ENCODE results near the gene BBIP1. TPM values are rescaled to one million over a fixed set of nuclear protein-coding genes. Genes with fewer than 3 reads are reported as not detected.

BBIP1 gene
- total RNA-seq, 1 experiment from 2014 or later: 19.0 TPM

DNA sequence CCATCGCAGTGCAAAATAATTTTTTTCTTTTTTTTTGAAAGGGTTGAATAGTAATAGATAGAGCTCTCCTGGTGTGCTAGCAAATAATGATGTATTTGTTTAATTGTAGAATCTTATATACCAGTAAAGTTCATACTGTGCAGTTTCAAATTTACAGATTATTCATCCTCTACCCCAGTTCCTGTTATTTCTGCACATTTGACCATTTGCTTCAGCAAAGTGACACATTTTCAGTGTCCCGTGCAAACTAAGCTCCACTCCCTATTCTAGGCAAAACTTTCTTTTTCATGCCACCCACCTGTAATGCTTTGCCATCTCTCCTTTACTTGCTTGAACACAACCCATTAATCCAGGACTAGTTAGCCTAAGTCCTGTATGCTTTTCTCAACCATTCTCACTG, 43.5 kb upstream of the BBIP1 start:
- Mint-ChIP-seq H3K36me3 (no peaks in the 10 kb centered on the region), H3K4me3 (no peak overlapping the region), H3K27me3 (ENCODE audit: low read depth) (no peaks in the 10 kb centered on the region), H3K27ac (no peak overlapping the region), H3K4me1 (peaks cover 4% of the 10 kb centered on the region; the same call in 1 of the 2 replicates), H3K9me3 (no peaks in the 10 kb centered on the region)
- ChIA-PET CTCF (no interaction called here), POLR2A (no interaction called here)
- DNase-seq (ENCODE audit: low spot score) (no peak), ATAC-seq (no peak)
- TF ChIP-seq, protein P1, sequence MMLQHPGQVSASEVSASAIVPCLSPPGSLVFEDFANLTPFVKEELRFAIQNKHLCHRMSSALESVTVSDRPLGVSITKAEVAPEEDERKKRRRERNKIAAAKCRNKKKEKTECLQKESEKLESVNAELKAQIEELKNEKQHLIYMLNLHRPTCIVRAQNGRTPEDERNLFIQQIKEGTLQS (CRISPR knock-in tag; conservative IDR thresholded peaks at IDR 0.05): no peak
- TF ChIP-seq RELA (CRISPR knock-in tag; IDR thresholded peaks at IDR 0.05; ENCODE audit: borderline replicate concordance) (no peak), CREM (CRISPR knock-in tag; IDR thresholded peaks at IDR 0.05) (no peak), NR2C2 (CRISPR knock-in tag; IDR thresholded peaks at IDR 0.05) (no peak), NFE2L1 (CRISPR knock-in tag; IDR thresholded peaks at IDR 0.05) (no peak), SOX15 (CRISPR knock-in tag; IDR thresholded peaks at IDR 0.05) (no peak), NR1H2 (CRISPR knock-in tag; IDR thresholded peaks at IDR 0.05) (no peak)
- TF ChIP-seq, protein P2, sequence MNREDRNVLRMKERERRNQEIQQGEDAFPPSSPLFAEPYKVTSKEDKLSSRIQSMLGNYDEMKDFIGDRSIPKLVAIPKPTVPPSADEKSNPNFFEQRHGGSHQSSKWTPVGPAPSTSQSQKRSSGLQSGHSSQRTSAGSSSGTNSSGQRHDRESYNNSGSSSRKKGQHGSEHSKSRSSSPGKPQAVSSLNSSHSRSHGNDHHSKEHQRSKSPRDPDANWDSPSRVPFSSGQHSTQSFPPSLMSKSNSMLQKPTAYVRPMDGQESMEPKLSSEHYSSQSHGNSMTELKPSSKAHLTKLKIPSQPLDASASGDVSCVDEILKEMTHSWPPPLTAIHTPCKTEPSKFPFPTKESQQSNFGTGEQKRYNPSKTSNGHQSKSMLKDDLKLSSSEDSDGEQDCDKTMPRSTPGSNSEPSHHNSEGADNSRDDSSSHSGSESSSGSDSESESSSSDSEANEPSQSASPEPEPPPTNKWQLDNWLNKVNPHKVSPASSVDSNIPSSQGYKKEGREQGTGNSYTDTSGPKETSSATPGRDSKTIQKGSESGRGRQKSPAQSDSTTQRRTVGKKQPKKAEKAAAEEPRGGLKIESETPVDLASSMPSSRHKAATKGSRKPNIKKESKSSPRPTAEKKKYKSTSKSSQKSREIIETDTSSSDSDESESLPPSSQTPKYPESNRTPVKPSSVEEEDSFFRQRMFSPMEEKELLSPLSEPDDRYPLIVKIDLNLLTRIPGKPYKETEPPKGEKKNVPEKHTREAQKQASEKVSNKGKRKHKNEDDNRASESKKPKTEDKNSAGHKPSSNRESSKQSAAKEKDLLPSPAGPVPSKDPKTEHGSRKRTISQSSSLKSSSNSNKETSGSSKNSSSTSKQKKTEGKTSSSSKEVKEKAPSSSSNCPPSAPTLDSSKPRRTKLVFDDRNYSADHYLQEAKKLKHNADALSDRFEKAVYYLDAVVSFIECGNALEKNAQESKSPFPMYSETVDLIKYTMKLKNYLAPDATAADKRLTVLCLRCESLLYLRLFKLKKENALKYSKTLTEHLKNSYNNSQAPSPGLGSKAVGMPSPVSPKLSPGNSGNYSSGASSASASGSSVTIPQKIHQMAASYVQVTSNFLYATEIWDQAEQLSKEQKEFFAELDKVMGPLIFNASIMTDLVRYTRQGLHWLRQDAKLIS (CRISPR knock-in tag; IDR thresholded peaks at IDR 0.05; ENCODE audit: borderline replicate concordance): no peak
- TF ChIP-seq, protein P3, sequence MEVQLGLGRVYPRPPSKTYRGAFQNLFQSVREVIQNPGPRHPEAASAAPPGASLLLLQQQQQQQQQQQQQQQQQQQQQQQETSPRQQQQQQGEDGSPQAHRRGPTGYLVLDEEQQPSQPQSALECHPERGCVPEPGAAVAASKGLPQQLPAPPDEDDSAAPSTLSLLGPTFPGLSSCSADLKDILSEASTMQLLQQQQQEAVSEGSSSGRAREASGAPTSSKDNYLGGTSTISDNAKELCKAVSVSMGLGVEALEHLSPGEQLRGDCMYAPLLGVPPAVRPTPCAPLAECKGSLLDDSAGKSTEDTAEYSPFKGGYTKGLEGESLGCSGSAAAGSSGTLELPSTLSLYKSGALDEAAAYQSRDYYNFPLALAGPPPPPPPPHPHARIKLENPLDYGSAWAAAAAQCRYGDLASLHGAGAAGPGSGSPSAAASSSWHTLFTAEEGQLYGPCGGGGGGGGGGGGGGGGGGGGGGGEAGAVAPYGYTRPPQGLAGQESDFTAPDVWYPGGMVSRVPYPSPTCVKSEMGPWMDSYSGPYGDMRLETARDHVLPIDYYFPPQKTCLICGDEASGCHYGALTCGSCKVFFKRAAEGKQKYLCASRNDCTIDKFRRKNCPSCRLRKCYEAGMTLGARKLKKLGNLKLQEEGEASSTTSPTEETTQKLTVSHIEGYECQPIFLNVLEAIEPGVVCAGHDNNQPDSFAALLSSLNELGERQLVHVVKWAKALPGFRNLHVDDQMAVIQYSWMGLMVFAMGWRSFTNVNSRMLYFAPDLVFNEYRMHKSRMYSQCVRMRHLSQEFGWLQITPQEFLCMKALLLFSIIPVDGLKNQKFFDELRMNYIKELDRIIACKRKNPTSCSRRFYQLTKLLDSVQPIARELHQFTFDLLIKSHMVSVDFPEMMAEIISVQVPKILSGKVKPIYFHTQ (CRISPR knock-in tag; IDR thresholded peaks at IDR 0.05): no peak
- TF ChIP-seq, protein P4, sequence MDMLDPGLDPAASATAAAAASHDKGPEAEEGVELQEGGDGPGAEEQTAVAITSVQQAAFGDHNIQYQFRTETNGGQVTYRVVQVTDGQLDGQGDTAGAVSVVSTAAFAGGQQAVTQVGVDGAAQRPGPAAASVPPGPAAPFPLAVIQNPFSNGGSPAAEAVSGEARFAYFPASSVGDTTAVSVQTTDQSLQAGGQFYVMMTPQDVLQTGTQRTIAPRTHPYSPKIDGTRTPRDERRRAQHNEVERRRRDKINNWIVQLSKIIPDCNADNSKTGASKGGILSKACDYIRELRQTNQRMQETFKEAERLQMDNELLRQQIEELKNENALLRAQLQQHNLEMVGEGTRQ (CRISPR knock-in tag; IDR thresholded peaks at IDR 0.05): no peak
- TF ChIP-seq, protein P5, sequence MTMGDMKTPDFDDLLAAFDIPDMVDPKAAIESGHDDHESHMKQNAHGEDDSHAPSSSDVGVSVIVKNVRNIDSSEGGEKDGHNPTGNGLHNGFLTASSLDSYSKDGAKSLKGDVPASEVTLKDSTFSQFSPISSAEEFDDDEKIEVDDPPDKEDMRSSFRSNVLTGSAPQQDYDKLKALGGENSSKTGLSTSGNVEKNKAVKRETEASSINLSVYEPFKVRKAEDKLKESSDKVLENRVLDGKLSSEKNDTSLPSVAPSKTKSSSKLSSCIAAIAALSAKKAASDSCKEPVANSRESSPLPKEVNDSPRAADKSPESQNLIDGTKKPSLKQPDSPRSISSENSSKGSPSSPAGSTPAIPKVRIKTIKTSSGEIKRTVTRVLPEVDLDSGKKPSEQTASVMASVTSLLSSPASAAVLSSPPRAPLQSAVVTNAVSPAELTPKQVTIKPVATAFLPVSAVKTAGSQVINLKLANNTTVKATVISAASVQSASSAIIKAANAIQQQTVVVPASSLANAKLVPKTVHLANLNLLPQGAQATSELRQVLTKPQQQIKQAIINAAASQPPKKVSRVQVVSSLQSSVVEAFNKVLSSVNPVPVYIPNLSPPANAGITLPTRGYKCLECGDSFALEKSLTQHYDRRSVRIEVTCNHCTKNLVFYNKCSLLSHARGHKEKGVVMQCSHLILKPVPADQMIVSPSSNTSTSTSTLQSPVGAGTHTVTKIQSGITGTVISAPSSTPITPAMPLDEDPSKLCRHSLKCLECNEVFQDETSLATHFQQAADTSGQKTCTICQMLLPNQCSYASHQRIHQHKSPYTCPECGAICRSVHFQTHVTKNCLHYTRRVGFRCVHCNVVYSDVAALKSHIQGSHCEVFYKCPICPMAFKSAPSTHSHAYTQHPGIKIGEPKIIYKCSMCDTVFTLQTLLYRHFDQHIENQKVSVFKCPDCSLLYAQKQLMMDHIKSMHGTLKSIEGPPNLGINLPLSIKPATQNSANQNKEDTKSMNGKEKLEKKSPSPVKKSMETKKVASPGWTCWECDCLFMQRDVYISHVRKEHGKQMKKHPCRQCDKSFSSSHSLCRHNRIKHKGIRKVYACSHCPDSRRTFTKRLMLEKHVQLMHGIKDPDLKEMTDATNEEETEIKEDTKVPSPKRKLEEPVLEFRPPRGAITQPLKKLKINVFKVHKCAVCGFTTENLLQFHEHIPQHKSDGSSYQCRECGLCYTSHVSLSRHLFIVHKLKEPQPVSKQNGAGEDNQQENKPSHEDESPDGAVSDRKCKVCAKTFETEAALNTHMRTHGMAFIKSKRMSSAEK (CRISPR knock-in tag; IDR thresholded peaks at IDR 0.05; ENCODE audit: borderline replicate concordance): no peak

DNA sequence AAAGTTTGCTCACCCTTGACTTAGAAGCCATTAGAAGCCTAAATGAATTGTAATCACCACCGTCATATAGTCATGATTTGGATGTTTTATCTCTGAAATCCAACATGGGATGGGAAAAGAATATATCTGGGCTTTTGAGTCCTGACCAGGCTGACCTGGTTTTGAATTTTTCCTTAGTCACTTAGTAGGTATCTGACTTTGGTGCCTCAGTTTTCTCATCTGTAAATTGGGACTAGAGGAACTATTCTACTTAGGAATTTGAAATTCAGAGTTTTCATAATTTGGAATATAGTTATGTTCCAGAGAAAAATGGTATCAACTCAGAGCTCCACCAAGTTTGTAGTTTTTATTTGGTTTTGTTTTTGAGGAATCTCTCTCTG, 41.3 kb upstream of the BBIP1 start:
- POLR2A ChIA-PET: no interaction called here
- no peaks in the 10 kb centered on the region for H3K9me3 Mint-ChIP-seq
- no peaks in the 10 kb centered on the region for H3K36me3 Mint-ChIP-seq
- no peak for ATAC-seq
- DNase-seq (ENCODE audit: low spot score): no peak
- CTCF ChIA-PET: no interaction called here
- no peak overlapping the region for H3K27ac Mint-ChIP-seq
- H3K4me3 Mint-ChIP-seq: no peak overlapping the region
- no peaks in the 10 kb centered on the region for H3K27me3 Mint-ChIP-seq (ENCODE audit: low read depth)
- H3K4me1 Mint-ChIP-seq: peaks cover 4% of the 10 kb centered on the region; the same call in 1 of the 2 replicates
- no peak for TF ChIP-seq CBFB (CRISPR knock-in tag; IDR thresholded peaks at IDR 0.05; ENCODE audit: low read depth)
- no peak for TF ChIP-seq FOXK1 (CRISPR knock-in tag; IDR thresholded peaks at IDR 0.05)
- TF ChIP-seq, protein P6, sequence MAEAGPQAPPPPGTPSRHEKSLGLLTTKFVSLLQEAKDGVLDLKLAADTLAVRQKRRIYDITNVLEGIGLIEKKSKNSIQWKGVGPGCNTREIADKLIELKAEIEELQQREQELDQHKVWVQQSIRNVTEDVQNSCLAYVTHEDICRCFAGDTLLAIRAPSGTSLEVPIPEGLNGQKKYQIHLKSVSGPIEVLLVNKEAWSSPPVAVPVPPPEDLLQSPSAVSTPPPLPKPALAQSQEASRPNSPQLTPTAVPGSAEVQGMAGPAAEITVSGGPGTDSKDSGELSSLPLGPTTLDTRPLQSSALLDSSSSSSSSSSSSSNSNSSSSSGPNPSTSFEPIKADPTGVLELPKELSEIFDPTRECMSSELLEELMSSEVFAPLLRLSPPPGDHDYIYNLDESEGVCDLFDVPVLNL (CRISPR knock-in tag; IDR thresholded peaks at IDR 0.05; ENCODE audit: borderline replicate concordance, low read depth): no peak
- TF ChIP-seq, protein P3 (CRISPR knock-in tag; IDR thresholded peaks at IDR 0.05): no peak
- TF ChIP-seq HMGA2 (CRISPR knock-in tag; IDR thresholded peaks at IDR 0.05): no peak
- TF ChIP-seq, protein P7, sequence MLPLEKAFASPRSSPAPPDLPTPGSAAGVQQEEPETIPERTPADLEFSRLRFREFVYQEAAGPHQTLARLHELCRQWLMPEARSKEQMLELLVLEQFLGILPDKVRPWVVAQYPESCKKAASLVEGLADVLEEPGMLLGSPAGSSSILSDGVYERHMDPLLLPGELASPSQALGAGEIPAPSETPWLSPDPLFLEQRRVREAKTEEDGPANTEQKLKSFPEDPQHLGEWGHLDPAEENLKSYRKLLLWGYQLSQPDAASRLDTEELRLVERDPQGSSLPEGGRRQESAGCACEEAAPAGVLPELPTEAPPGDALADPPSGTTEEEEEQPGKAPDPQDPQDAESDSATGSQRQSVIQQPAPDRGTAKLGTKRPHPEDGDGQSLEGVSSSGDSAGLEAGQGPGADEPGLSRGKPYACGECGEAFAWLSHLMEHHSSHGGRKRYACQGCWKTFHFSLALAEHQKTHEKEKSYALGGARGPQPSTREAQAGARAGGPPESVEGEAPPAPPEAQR (CRISPR knock-in tag; IDR thresholded peaks at IDR 0.05): no peak
